Parathyroid adenoma (tissue), 2 donors: ENCODE data around the gene SLC44A5.
"Not testable (repeated sequence)": the region's sequence is repeated elsewhere in the genome, so short reads cannot be mapped to it uniquely, and the experiment has no call there.

Experiments
- H2AFZ ChIP-seq: fragments of 300-600 bp; sonication (generic); one replicate; pipeline ENCODE4 v1.7.0; 2017; ENCODE audit warnings: antibody characterized with exemption, mild to moderate bottlenecking
- H3K27ac ChIP-seq: fragments of 300-600 bp; sonication (generic); one replicate; pipeline ENCODE4 v1.7.0; 2017
- H3K27me3 ChIP-seq: fragments of 300-600 bp; sonication (generic); one replicate; pipeline ENCODE4 v1.7.0; 2017; ENCODE audit warnings: low read length; ENCODE audit not compliant: control insufficient read depth, insufficient read depth
- H3K36me3 ChIP-seq: fragments of 300-600 bp; sonication (generic); one replicate; pipeline ENCODE4 v1.7.0; 2017; ENCODE audit warnings: low read length; ENCODE audit not compliant: control insufficient read depth, insufficient read depth
- H3K4me1 ChIP-seq: fragments of 300-600 bp; sonication (generic); one replicate; pipeline ENCODE4 v1.7.0; 2017; ENCODE audit warnings: control low read depth
- H3K4me2 ChIP-seq: fragments of 300-600 bp; sonication (generic); one replicate; pipeline ENCODE4 v1.7.0; 2017; ENCODE audit warnings: low read length
- H3K4me3 ChIP-seq: fragments of 300-600 bp; sonication (generic); one replicate; pipeline ENCODE4 v1.7.0; 2017; ENCODE audit warnings: low read depth, low read length
- H3K79me2 ChIP-seq: fragments of 300-600 bp; sonication (generic); one replicate; pipeline ENCODE4 v1.7.0; 2017; ENCODE audit warnings: control low read depth
- H3K9ac ChIP-seq: fragments of 300-600 bp; sonication (generic); one replicate; pipeline ENCODE4 v1.7.0; 2017; ENCODE audit warnings: mild to moderate bottlenecking
- H3K9me3 ChIP-seq: fragments of 300-600 bp; sonication (generic); one replicate; pipeline ENCODE4 v1.7.0; 2017; ENCODE audit warnings: low read length; ENCODE audit not compliant: control insufficient read depth
- TF ChIP-seq, protein P1 (sequence below): fragments of 300-600 bp; sonication (generic); IDR thresholded peaks from one replicate; pipeline ENCODE4 v1.7.0; 2017; ENCODE audit warnings: antibody characterized with exemption, mild to moderate bottlenecking
- donor health status: primary hyperparathyroidism.

SLC44A5 gene

DNA sequence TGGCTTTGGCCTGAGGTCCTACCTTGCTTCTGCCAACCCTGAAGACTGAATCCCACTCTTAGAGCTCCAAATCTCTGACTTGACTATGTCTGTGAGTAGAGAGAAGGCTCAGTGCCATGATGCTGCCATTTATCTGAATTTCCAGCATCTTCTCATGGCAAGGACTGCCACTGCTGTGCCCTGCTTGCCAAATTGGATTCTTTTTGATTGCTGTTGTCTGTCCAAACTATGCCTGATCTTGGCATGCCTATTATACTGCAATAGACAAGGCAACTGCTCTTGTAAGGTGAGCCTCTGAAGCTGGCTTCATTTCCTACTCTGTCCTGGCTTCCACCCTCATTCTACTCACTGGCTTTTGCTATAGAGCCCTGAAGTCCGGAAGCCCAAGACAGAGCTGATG lies 210.2 kb downstream of the SLC44A5 start:
- no peak overlapping the region for H2AFZ ChIP-seq

DNA sequence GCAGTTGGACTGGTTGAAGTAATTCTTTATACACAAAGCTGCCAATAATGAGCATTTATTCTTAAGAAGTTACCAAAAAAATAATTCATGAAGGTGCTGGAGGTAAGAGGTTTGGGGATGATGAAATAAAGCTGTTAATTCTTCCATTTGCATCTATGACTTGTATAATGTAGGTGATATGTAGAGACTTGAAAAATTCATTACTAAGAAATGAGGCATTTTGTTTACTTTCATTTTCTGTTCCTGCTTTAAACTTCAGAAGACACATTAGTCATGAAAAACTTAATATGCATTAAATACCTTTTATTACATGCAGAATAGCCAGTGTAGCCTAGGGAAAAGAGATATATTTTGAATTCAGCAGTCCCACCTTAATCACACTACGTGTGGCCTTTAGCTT lies 214.2 kb downstream of the SLC44A5 start:
- TF ChIP-seq, protein P1, sequence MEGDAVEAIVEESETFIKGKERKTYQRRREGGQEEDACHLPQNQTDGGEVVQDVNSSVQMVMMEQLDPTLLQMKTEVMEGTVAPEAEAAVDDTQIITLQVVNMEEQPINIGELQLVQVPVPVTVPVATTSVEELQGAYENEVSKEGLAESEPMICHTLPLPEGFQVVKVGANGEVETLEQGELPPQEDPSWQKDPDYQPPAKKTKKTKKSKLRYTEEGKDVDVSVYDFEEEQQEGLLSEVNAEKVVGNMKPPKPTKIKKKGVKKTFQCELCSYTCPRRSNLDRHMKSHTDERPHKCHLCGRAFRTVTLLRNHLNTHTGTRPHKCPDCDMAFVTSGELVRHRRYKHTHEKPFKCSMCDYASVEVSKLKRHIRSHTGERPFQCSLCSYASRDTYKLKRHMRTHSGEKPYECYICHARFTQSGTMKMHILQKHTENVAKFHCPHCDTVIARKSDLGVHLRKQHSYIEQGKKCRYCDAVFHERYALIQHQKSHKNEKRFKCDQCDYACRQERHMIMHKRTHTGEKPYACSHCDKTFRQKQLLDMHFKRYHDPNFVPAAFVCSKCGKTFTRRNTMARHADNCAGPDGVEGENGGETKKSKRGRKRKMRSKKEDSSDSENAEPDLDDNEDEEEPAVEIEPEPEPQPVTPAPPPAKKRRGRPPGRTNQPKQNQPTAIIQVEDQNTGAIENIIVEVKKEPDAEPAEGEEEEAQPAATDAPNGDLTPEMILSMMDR, result no peak

More for the DNA sequence above, 210.2 kb downstream of the SLC44A5 start:
- no peaks in the 10 kb centered on the region for H3K27me3 ChIP-seq
- H3K4me2 ChIP-seq, result no peak overlapping the region
- no peak overlapping the region for H3K4me3 ChIP-seq
- H3K79me2 ChIP-seq, result no peaks in the 10 kb centered on the region
- no peak overlapping the region for H3K9ac ChIP-seq
- no peaks in the 10 kb centered on the region for H3K36me3 ChIP-seq
- no peaks in the 10 kb centered on the region for H3K4me1 ChIP-seq
- no peak overlapping the region for H3K27ac ChIP-seq
- no peaks in the 10 kb centered on the region for H3K9me3 ChIP-seq
- TF ChIP-seq, protein P1, result no peak

DNA sequence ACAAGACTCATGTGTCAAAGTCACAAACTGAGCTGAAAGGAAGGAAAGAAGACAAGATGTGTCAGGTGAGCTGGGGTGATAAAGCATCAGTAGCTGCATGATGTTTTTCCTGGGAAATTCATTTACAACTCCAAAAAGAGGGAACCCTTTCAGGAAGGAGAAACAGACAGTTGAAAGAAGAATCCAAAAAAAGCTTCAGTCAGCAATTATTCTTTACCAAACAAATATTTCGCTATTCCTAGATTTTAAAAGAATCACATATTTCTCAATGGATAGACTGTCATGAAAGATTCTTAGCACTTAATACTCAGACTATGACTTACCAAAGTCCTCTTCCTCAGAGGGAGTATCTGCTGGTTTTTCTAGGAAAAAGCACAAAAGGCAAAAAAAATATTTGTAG lies 214.7 kb downstream of the SLC44A5 start:
- no peak overlapping the region for H3K4me3 ChIP-seq
- H2AFZ ChIP-seq, result no peak overlapping the region
- H3K27ac ChIP-seq, result no peak overlapping the region
- no peak overlapping the region for H3K4me2 ChIP-seq
- no peaks in the 10 kb centered on the region for H3K36me3 ChIP-seq
- H3K9ac ChIP-seq, result no peak overlapping the region
- H3K79me2 ChIP-seq, result no peaks in the 10 kb centered on the region
- TF ChIP-seq, protein P1, result no peak
- no peaks in the 10 kb centered on the region for H3K4me1 ChIP-seq
- no peaks in the 10 kb centered on the region for H3K27me3 ChIP-seq
- no peaks in the 10 kb centered on the region for H3K9me3 ChIP-seq

More for the DNA sequence above, 214.2 kb downstream of the SLC44A5 start:
- Histone ChIP-seq H3K27ac (no peak overlapping the region), H3K4me3 (no peak overlapping the region), H3K79me2 (no peaks in the 10 kb centered on the region), H2AFZ (no peak overlapping the region), H3K4me2 (no peak overlapping the region), H3K9ac (no peak overlapping the region), H3K4me1 (no peaks in the 10 kb centered on the region), H3K27me3 (no peaks in the 10 kb centered on the region), H3K9me3 (no peaks in the 10 kb centered on the region), H3K36me3 (no peaks in the 10 kb centered on the region)

DNA sequence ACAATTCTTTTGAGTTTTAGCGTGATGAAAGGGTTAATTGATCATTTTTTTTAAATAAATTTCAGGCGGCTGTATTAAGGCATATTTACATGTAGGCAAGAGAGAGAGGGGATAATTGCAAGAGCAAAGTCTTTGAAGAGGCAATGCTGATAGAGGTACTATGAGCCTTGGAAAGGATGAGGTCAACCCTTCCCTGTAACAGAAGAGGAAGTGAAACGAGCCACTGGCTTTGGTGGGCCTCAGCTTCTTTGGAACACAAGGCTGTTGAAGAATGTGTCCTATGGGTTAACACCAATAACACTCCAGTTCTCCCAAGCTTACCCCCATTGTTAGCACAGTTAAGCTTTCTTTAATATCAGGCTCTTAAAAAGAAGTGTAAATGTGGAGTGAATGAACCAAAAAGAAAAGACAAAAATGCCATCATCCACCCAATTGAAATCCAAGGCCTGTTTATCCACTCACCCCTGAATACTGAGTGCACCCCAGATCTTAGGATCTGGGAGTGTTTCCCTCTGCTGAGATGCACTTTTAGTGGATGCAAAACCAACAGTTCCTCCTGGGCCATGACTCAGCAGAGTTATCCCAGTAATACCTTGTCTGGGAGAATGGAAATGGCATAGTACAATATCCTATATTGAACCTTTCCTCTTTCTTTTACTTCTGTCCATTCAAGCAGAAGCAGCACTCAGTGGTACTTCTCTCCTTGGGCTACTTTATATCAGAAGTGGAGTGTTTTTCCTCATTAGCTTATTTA lies 216.4 kb downstream of the SLC44A5 start:
- Histone ChIP-seq H3K9me3 (no peaks in the 10 kb centered on the region), H3K9ac (no peak overlapping the region), H3K36me3 (no peaks in the 10 kb centered on the region), H3K79me2 (no peaks in the 10 kb centered on the region), H2AFZ (no peak overlapping the region), H3K27ac (no peak overlapping the region), H3K4me1 (no peaks in the 10 kb centered on the region), H3K4me2 (no peak overlapping the region), H3K27me3 (no peaks in the 10 kb centered on the region), H3K4me3 (no peak overlapping the region)
- TF ChIP-seq, protein P1, result no peak

DNA sequence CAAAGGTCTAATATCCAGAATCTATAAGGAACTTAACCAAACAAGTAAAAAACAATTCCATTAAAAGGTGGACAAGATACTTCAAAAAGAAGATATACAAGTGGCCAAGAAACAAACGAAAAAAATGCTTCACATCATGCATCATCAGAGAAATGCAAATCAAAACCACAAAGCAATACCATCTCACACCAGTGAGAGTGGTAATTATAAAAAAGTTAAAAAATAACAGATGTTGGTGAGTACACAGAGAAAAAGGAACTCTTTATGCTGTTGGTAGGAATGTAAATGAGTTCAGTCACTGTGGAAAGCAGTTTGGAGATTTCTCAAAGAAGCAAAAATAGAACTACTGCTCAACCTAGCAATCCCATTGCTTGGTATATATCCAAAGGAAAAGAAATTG lies 218.6 kb downstream of the SLC44A5 start:
- no peak overlapping the region for H2AFZ ChIP-seq
- no peak overlapping the region for H3K27ac ChIP-seq
- no peaks in the 10 kb centered on the region for H3K79me2 ChIP-seq
- no peaks in the 10 kb centered on the region for H3K27me3 ChIP-seq
- H3K4me2 ChIP-seq, result no peak overlapping the region
- no peaks in the 10 kb centered on the region for H3K9me3 ChIP-seq
- TF ChIP-seq, protein P1, result no peak
- no peaks in the 10 kb centered on the region for H3K36me3 ChIP-seq
- H3K4me1 ChIP-seq, result no peaks in the 10 kb centered on the region
- H3K4me3 ChIP-seq, result no peak overlapping the region
- H3K9ac ChIP-seq, result no peak overlapping the region

DNA sequence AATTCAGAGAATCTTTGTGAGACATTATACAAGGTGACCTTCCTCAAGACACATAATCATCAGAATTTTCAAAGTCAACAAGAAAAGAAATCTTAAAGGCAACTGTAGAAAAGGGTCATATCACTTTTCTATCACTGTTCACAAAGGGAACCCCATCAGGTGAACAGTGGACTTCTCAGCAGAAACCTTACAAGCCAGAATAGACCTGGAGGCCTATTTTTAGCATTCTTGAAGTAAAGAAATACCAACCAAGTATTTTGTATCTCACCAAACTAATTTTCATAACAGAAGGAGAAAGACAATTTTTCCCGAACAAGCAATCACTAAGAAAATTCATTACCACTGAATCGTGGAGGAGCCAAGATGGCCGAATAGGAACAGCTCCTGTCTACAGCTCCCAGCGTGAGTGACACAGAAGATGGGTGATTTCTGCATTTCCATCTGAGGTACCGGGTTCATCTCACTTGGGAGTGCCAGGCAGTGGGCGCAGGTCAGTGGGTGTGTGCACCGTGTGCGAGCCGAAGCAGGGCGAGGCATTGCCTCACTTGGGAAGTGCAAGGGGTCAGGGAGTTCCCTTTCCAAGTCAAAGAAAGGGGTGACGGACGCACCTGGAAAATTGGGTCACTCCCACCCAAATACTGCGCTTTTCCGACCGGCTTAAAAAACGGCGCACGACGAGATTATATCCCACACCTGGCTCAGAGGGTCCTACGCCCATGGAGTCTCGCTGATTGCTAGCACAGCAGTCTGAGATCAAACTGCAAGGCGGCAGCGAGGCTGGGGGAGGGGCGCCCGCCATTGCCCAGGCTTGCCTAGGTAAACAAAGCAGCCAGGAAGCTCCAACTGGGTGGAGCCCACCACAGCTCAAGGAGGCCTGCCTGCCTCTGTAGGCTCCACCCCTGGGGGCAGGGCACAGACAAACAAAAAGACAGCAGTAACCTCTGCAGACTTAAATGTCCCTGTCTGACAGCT lies 235.2 kb downstream of the SLC44A5 start:
- not testable (repeated sequence) for H3K9me3 ChIP-seq, H3K79me2 ChIP-seq, H3K36me3 ChIP-seq, H3K4me2 ChIP-seq, H3K4me3 ChIP-seq, H3K4me1 ChIP-seq, H3K9ac ChIP-seq, H3K27me3 ChIP-seq
- Histone ChIP-seq H2AFZ (peak overlapping the region; percentile 81), H3K27ac (peak overlapping the region; percentile 84)
